Measurements from ENCODE around the gene AKNA. TPM values are rescaled to one million over a fixed set of nuclear protein-coding genes. Genes with fewer than 3 reads are reported as not detected.

AKNA gene, protein sequence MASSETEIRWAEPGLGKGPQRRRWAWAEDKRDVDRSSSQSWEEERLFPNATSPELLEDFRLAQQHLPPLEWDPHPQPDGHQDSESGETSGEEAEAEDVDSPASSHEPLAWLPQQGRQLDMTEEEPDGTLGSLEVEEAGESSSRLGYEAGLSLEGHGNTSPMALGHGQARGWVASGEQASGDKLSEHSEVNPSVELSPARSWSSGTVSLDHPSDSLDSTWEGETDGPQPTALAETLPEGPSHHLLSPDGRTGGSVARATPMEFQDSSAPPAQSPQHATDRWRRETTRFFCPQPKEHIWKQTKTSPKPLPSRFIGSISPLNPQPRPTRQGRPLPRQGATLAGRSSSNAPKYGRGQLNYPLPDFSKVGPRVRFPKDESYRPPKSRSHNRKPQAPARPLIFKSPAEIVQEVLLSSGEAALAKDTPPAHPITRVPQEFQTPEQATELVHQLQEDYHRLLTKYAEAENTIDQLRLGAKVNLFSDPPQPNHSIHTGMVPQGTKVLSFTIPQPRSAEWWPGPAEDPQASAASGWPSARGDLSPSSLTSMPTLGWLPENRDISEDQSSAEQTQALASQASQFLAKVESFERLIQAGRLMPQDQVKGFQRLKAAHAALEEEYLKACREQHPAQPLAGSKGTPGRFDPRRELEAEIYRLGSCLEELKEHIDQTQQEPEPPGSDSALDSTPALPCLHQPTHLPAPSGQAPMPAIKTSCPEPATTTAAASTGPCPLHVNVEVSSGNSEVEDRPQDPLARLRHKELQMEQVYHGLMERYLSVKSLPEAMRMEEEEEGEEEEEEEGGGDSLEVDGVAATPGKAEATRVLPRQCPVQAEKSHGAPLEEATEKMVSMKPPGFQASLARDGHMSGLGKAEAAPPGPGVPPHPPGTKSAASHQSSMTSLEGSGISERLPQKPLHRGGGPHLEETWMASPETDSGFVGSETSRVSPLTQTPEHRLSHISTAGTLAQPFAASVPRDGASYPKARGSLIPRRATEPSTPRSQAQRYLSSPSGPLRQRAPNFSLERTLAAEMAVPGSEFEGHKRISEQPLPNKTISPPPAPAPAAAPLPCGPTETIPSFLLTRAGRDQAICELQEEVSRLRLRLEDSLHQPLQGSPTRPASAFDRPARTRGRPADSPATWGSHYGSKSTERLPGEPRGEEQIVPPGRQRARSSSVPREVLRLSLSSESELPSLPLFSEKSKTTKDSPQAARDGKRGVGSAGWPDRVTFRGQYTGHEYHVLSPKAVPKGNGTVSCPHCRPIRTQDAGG (N-terminal part only)
- 5.2 and 10.3 TPM in 2 replicates for total RNA-seq

DNA sequence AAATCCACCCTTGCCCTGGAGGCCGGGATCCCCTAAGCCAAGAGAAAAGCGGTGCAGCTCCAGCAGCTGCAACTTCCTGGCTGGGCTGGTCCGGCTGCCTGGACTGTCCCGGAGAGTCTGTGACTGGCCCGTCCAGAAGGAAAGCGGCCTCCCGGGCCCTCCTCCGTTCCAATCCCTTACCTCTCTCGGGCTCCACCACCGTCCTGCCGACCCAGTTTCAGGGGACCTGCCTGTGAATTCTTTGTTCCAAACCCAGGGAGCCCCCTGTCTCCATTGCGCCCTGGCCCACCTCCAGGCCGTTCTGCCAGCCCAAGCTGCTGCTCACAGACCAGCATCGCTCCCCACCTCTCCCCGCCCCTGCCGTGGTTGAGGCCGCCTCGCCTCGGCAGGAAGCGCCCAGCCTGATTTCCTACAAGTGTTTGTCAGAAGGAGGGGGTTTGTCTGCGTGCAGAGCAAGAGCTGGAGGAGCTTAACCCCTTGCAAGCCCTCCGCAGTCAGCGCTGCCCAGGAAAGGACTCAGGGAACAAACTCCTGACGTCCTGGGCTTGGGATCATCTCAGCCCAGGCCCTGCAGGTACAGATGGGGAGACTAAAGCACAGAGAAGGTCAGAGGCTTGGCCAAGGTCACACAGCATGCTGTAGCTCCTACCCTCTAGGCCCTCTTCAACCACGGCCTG, at the start of gene AKNA:
Gene AKNA (minus strand): TSS at position 303 of the 677 bp plus-strand sequence. CDS start 6,649 bp downstream, outside the sequence.

DNA sequence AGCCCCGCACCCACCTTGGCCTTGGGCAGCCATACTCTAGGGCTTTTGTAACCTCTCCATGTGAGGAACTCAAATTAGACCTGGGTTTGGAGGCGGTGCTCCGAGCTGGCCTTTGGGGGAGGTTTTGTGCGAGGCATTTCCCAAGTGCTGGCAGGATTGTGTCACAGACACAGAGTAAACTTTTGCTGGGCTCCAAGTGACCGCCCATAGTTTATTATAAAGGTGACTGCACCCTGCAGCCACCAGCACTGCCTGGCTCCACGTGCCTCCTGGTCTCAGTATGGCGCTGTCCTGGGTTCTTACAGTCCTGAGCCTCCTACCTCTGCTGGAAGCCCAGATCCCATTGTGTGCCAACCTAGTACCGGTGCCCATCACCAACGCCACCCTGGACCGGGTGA, 58.2 kb downstream of the AKNA start, which contains the start of gene ORM2:
Gene ORM2 (plus strand): TSS at position 245 of the 398 bp plus-strand sequence. CDS start 36 bp downstream, at position 281.

DNA sequence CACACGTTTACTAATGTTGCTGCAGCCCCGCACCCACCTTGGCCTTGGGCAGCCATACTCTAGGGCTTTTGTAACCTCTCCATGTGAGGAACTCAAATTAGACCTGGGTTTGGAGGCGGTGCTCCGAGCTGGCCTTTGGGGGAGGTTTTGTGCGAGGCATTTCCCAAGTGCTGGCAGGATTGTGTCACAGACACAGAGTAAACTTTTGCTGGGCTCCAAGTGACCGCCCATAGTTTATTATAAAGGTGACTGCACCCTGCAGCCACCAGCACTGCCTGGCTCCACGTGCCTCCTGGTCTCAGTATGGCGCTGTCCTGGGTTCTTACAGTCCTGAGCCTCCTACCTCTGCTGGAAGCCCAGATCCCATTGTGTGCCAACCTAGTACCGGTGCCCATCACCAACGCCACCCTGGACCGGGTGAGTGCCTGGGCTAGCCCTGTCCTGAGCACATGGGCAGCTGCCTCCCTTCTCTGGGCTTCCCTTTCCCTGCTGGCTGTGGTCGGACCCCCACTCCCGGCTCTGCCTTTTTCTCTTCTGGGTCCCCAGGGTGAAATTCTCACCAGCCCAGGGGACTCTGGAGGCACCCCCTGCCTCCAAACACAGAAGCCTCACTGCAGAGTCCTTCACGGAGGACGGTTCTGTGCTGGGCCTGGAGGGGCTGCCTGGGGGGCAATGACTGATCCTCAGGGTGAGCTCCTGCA, 64.8 kb downstream of the AKNA start, which contains the start of gene ORM1:
Gene ORM1 (plus strand): TSS at position 268 of the 701 bp plus-strand sequence. CDS start 36 bp downstream, at position 304.

Other genes with a start within 250 kb of the AKNA start
- gene COL27A1, start 232.4 kb downstream of the AKNA start, total RNA-seq, result 7.8 and 17.8 TPM in 2 replicates
- gene ORM1, start 64.9 kb downstream of the AKNA start, total RNA-seq, result not detected in 2 replicates
- gene ORM2, start 58.1 kb downstream of the AKNA start, total RNA-seq, result not detected in 2 replicates
- gene WHRN, start 117.5 kb upstream of the AKNA start, total RNA-seq, result 0.67 and 1.6 TPM in 2 replicates
- gene ATP6V1G1, start 199.8 kb upstream of the AKNA start, total RNA-seq, result 112 and 127 TPM in 2 replicates
- 6.6 and 7.2 TPM in 2 replicates for gene TMEM268, start 223.3 kb upstream of the AKNA start, total RNA-seq

Measured in vein endothelial cell (primary cell).